HPDE6-E6E7 (cell line): ENCODE measurements around the gene CELA2B.
"Not testable (repeated sequence)": the region's sequence is repeated elsewhere in the genome, so short reads cannot be mapped to it uniquely, and the experiment has no call there.

ENCODE experiments used
- DNase-seq: peaks from one replicate; pipeline ENCODE4 v3.0.0; 2011; ENCODE audit warnings: missing footprints; ENCODE audit errors: extremely low spot score

The CELA2B gene

GRCh38 chr1:15468145-15468544, 7.8 kb upstream of the CELA2B start:
- no peak for DNase-seq

DNA sequence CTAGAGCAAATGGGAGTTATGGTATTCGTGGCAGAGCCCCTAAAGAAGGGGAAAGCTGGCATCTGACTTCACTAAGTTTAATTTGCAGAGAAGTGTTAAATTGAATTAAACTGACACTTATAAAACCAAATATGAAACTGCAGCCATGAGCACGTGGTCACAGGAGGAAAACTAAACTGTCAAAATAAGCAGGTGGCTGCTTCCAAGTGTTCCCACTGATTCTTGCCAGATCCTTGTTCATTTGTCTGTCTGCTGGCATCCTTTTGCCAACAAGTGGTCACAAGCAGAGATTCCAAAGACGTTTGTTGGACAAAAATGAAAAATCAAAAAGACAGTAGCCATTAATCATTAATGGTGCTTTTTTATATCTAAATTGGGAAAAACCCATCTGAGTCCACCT, 6.5 kb upstream of the CELA2B start:
- DNase-seq = no peak

- not testable (repeated sequence) for DNase-seq
Observed at GRCh38 chr1:15469821-15470448, 6.0 kb upstream of the CELA2B start.

- DNase-seq = not testable (repeated sequence)
Observed at GRCh38 chr1:15471067-15471466, 4.8 kb upstream of the CELA2B start.

DNA sequence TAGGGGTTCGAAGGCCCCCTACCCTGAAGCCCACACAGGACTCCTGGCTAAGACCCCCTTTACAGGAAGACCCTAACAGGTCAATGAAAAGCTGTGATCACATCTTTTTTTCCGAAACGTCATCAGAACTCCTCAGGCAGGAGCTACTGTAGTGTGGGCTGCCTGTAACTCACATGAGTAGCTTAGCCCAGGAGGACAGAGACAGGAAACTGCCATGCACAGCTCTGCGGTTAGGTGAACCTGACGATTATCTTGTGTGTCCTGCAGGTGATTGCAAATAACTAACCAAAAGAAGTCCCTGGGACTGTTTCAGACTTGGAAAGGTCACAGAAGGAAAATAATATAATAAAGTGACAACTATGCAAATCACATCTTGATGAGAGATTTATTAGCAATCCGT, 4.2 kb upstream of the CELA2B start:
- DNase-seq = not testable (repeated sequence)

DNA sequence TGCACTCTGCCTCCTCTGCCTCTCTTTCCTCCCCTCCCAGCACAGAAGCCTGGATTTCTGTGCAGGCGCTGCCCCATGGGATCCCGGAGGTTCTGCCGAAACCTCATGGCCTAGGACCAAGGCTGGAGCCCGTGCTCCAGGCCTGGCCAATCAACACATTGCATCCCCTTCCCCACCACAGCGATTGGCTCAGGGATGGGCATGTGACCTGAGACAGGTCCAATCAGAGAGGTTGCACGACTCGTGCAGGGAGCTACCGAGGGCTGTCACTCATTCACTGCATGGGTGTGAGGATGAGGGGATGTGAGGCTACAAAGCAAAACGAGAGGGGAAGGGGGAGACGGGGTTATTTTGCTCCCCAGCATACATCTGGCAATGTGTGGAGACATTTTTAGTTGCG, 3.3 kb upstream of the CELA2B start:
- DNase-seq = no peak

DNA sequence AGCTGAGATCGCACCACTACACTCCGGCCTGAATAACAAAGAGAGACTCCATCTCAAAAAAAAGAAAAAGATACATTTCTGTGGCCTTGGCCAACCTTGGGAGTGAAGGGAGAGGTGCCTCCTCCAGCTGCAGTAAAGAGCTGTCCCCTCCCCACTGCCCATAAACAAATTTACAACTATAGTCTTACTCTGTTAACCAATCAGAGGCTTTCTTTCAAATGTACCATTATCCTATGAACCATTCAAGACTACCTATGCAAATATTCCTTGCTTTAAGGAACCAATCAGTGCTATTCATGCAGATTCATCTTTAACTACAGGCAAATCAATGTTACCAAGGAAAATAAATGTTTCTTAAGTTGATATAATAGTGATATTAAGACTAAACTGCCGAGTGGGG, 1.0 kb downstream of the CELA2B start:
- no peak for DNase-seq

DNA sequence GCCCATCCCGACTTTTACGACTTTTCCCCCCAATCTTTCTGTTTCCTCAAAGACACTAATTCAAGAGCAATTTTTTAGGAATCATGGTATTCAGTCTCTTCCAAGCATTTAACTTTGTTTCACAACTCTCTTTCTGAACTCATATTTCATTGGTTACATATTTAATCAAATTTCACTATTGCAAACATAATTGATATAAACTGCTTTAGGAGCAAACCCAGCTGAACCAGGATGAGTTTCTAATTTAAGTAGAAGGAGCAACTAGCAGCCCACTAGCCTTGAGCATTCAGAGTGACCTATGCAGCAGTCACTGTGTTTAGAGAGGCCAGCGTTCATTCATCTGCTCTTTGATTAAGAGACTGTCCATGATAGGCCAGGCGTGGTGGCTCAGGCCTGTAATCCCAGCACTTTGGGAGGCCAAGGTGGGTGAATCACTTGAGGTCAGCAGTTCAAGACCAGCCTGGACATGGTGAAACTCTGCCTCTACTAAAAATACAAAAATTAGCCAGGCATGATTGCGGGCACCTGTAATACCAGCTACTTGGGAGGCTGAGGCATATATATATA, 1.8 kb downstream of the CELA2B start:
- DNase-seq = no peak

DNA sequence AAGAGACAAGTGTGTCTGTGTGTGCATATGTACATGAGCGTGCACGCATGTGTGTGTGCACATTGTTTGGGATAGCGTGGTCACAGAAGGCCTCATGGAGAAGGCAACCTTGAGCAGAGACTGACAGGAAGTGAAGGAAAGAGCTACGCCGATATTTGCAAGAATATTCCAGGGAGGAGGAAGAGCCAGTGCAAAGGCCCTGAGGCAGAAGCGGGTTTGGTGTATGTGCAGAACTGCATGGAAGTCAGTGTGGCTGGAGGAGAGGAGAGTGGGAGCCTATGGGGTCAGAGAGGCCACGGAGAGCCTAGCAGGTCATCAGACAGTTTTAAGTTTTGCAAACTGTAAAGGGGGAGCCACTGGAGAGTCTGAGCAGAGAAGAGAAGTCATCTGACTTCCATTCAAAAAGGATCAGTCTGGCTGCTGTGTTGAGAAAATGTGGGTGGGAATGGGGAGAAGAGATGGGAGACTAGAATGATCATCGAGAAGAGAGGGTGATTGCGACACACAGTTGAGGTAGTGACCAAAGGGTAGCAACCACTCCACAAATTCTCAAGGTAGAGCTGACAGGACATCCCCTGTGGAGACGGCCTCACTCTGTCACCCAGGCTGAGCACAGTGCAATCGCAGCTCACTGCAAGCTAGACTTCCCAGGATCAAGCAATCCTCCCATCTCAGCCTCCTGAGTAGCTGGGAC, 3.9 kb downstream of the CELA2B start:
- DNase-seq = no peak

GRCh38 chr1:15482455-15482854, 6.6 kb downstream of the CELA2B start:
- DNase-seq = not testable (repeated sequence)

DNA sequence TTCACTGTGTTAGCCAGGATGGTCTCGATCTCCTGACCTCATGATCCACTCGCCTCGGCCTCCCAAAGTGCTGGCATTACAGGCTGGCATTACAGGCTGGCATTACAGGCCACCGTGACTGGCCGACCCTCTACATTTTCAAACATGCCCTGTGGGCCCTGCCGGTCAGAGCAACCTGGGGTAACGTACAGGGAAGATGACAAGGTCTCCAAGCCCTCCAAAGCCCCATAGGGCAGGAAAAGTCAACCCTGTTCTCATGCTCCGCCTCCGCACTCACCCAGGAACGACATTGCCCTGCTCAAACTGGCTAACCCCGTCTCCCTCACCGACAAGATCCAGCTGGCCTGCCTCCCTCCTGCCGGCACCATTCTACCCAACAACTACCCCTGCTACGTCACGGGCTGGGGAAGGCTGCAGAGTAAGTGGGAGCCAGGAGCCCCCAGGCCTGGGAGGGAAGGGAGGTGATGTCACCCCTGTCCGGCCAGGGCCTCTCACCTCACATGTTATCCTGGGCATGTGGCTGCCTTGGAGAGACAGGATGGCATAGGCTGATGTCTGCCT, 7.2 kb downstream of the CELA2B start:
- not testable (repeated sequence) for DNase-seq

DNA sequence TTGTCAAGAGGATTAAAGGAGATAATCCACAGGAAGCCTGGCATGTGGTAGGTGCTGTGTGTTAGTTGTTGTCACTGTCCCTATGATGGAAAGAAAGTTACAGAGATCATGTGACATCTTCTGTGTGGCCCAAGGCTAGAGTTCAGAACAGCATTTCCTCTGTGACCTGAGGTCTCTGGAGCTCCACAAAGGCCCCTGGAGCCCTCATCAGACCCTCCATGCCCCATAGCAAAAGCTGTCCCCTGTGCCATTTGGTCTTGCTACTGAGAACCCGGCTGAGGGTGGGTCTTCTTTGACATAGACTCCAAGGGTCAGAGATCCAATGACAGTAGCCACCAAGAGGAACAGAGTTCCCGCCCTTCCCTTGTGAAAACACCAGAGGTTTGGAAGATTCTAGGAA, 8.1 kb downstream of the CELA2B start:
- DNase-seq = no peak

- DNase-seq = not testable (repeated sequence)
Observed at GRCh38 chr1:15484443-15484842, 8.5 kb downstream of the CELA2B start.

- no peak for DNase-seq
Observed at GRCh38 chr1:15485636-15486035, 9.7 kb downstream of the CELA2B start.

- not testable (repeated sequence) for DNase-seq
Observed at GRCh38 chr1:15486844-15487610, 11.1 kb downstream of the CELA2B start.

DNA sequence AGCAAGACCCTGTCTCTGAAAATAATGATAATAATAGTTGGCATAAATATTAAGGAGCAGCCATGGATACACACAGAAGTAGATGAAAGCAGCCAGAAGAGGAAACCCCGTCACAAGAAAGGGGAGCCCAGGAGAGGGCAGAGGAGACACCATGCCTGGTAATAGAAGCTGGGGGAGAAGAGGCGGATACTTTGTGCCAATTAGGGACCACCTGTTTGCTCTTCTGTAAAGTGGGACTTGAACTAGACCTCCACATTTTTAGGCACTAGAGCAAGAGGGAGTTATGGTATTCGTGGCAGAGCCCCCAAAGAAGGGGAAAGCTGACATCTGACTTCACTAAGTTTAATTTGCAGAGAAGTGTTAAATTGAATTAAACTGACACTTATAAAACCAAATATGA, 12.5 kb downstream of the CELA2B start:
- no peak for DNase-seq

DNA sequence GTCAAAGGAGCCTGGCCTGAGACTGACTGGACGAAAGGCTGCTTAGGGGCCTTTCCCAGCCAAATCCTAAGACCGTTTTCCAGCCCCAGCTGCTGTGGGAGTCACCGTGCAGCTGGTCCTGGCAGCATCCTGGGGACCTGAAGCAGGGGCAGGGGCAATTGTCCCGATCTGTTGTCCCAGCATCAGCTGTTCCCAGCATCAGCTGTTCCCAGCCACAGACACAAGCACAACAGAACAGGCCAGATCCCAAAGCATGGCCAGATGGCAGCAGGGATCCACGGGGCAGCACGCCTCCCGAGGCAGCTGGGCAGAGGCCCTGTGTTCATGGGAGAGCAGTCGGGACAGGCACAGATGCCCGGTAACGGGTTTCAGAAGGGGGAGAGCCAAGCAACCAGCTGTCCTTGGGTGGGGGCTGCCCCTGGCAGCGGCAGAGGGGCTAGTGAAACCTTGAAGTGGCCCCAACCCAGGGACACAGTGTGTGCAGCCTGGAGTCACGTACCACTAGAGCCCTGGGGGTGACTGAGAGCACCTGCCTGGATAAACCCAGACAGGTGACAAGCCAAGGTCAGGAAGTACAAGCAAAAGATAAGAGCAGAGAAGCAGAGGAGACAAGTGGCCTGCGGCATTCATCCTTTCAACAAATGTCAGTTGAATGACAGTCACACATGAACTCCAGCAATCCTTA, 13.3 kb downstream of the CELA2B start:
- DNase-seq = no peak

GRCh38 chr1:15491010-15491409, 15.1 kb downstream of the CELA2B start:
- not testable (repeated sequence) for DNase-seq

- no peak for DNase-seq
Observed at GRCh38 chr1:15492596-15492995, 16.7 kb downstream of the CELA2B start.

GRCh38 chr1:15493869-15494390, 18.0 kb downstream of the CELA2B start:
- no peak for DNase-seq
